Stimulated activated naive CD8-positive, alpha-beta T cell treated with anti-CD3 and anti-CD28 coated beads, Interleukin-15, Interleukin-2, amounts not matched to agents 100 ng/mL and 50 ng/mL, for 24 hours (primary cell): ENCODE measurements around the gene NTNG2.
"Not testable (repeated sequence)": the region's sequence is repeated elsewhere in the genome, so short reads cannot be mapped to it uniquely, and the experiment has no call there.

Source experiments
- H3K27ac Mint-ChIP-seq: one replicate; pipeline ENCODE4 v1.8.0; 2021; ENCODE audit warnings: mild to moderate bottlenecking, mixed read lengths
- H3K27me3 Mint-ChIP-seq: one replicate; pipeline ENCODE4 v1.8.0; 2021; ENCODE audit warnings: mixed read lengths
- H3K36me3 Mint-ChIP-seq: one replicate; pipeline ENCODE4 v1.8.0; 2021; ENCODE audit warnings: low read depth, mixed read lengths
- H3K4me1 Mint-ChIP-seq: one replicate; pipeline ENCODE4 v1.8.0; 2021; ENCODE audit warnings: low read depth, mixed read lengths
- H3K4me3 Mint-ChIP-seq: one replicate; pipeline ENCODE4 v1.8.0; 2021; ENCODE audit warnings: mild to moderate bottlenecking, mixed read lengths
- H3K9me3 Mint-ChIP-seq: one replicate; pipeline ENCODE4 v1.8.0; 2021; ENCODE audit warnings: mixed read lengths

The NTNG2 gene

GRCh38 chr9:132249123-132249522 lies 87.3 kb downstream of the NTNG2 start:
- H3K27me3 Mint-ChIP-seq, result peaks cover 8% of the 10 kb centered on the region
- H3K4me3 Mint-ChIP-seq, result no peak overlapping the region
- H3K27ac Mint-ChIP-seq, result no peak overlapping the region
- no peaks in the 10 kb centered on the region for H3K36me3 Mint-ChIP-seq
- peaks cover 5% of the 10 kb centered on the region for H3K4me1 Mint-ChIP-seq
- H3K9me3 Mint-ChIP-seq, result no peaks in the 10 kb centered on the region

- Mint-ChIP-seq H3K4me1 (peaks cover 5% of the 10 kb centered on the region), H3K4me3 (no peak overlapping the region), H3K27me3 (peaks cover 8% of the 10 kb centered on the region), H3K9me3 (no peaks in the 10 kb centered on the region), H3K36me3 (no peaks in the 10 kb centered on the region), H3K27ac (no peak overlapping the region)
Measured at GRCh38 chr9:132249690-132250089, 87.8 kb downstream of the NTNG2 start.

GRCh38 chr9:132250324-132251262 lies 88.7 kb downstream of the NTNG2 start:
- H3K9me3 Mint-ChIP-seq, result no peaks in the 10 kb centered on the region
- H3K4me1 Mint-ChIP-seq, result peaks cover 5% of the 10 kb centered on the region
- H3K4me3 Mint-ChIP-seq, result no peak overlapping the region
- peaks cover 8% of the 10 kb centered on the region for H3K27me3 Mint-ChIP-seq
- H3K27ac Mint-ChIP-seq, result no peak overlapping the region
- no peaks in the 10 kb centered on the region for H3K36me3 Mint-ChIP-seq

- Mint-ChIP-seq H3K36me3 (peaks cover 27% of the 10 kb centered on the region), H3K27ac (no peak overlapping the region), H3K9me3 (no peaks in the 10 kb centered on the region), H3K27me3 (no peaks in the 10 kb centered on the region), H3K4me3 (no peak overlapping the region), H3K4me1 (peaks cover 12% of the 10 kb centered on the region)
Measured at GRCh38 chr9:132260846-132261245, 99.0 kb downstream of the NTNG2 start.

- no peak overlapping the region for H3K27ac Mint-ChIP-seq
Measured at GRCh38 chr9:132266017-132266416, 104.2 kb downstream of the NTNG2 start.

GRCh38 chr9:132267660-132268059 lies 105.8 kb downstream of the NTNG2 start:
- Mint-ChIP-seq H3K36me3 (peaks cover 68% of the 10 kb centered on the region), H3K4me3 (no peak overlapping the region), H3K4me1 (peaks cover 4% of the 10 kb centered on the region), H3K27ac (no peak overlapping the region), H3K27me3 (no peaks in the 10 kb centered on the region), H3K9me3 (peaks cover 3% of the 10 kb centered on the region)

More at GRCh38 chr9:132266017-132266416, 104.2 kb downstream of the NTNG2 start:
- Mint-ChIP-seq H3K4me3 (no peak overlapping the region), H3K9me3 (peaks cover 3% of the 10 kb centered on the region), H3K4me1 (peaks cover 4% of the 10 kb centered on the region), H3K36me3 (peaks cover 64% of the 10 kb centered on the region), H3K27me3 (no peaks in the 10 kb centered on the region)

- Mint-ChIP-seq H3K27ac (no peak overlapping the region), H3K36me3 (peaks cover 72% of the 10 kb centered on the region), H3K4me1 (peaks cover 4% of the 10 kb centered on the region), H3K9me3 (peaks cover 3% of the 10 kb centered on the region), H3K4me3 (no peak overlapping the region), H3K27me3 (no peaks in the 10 kb centered on the region)
Measured at GRCh38 chr9:132268725-132269352, 107.0 kb downstream of the NTNG2 start.

- H3K36me3 Mint-ChIP-seq, result peaks cover 71% of the 10 kb centered on the region
- H3K4me1 Mint-ChIP-seq, H3K4me3 Mint-ChIP-seq, H3K9me3 Mint-ChIP-seq, H3K27me3 Mint-ChIP-seq: not testable (repeated sequence)
- H3K27ac Mint-ChIP-seq, result peak overlapping the region; percentile 61
Measured at GRCh38 chr9:132269704-132270516, 108.1 kb downstream of the NTNG2 start.

- no peaks in the 10 kb centered on the region for H3K27me3 Mint-ChIP-seq
- H3K36me3 Mint-ChIP-seq, result peaks cover 84% of the 10 kb centered on the region
- H3K4me1 Mint-ChIP-seq, result no peaks in the 10 kb centered on the region
- H3K9me3 Mint-ChIP-seq, result peaks cover 3% of the 10 kb centered on the region
- no peak overlapping the region for H3K4me3 Mint-ChIP-seq
- no peak overlapping the region for H3K27ac Mint-ChIP-seq
Measured at GRCh38 chr9:132274861-132275260, 113.0 kb downstream of the NTNG2 start.

GRCh38 chr9:132283165-132283564 lies 121.3 kb downstream of the NTNG2 start:
- Mint-ChIP-seq H3K9me3 (no peaks in the 10 kb centered on the region), H3K27ac (no peak overlapping the region), H3K27me3 (no peaks in the 10 kb centered on the region), H3K4me3 (no peak overlapping the region), H3K36me3 (peaks cover 73% of the 10 kb centered on the region), H3K4me1 (peaks cover 20% of the 10 kb centered on the region)

GRCh38 chr9:132283863-132284262 lies 122.0 kb downstream of the NTNG2 start:
- H3K27me3 Mint-ChIP-seq, result no peaks in the 10 kb centered on the region
- no peak overlapping the region for H3K27ac Mint-ChIP-seq
- H3K36me3 Mint-ChIP-seq, result peaks cover 73% of the 10 kb centered on the region
- peaks cover 27% of the 10 kb centered on the region for H3K4me1 Mint-ChIP-seq
- no peak overlapping the region for H3K4me3 Mint-ChIP-seq
- no peaks in the 10 kb centered on the region for H3K9me3 Mint-ChIP-seq

- no peaks in the 10 kb centered on the region for H3K27me3 Mint-ChIP-seq
- H3K36me3 Mint-ChIP-seq, result peaks cover 59% of the 10 kb centered on the region
- H3K9me3 Mint-ChIP-seq, result no peaks in the 10 kb centered on the region
- no peak overlapping the region for H3K4me3 Mint-ChIP-seq
- peak overlapping the region; percentile 52 for H3K27ac Mint-ChIP-seq
- H3K4me1 Mint-ChIP-seq, result peaks cover 33% of the 10 kb centered on the region
Measured at GRCh38 chr9:132287256-132287760, 125.5 kb downstream of the NTNG2 start.

- H3K27ac Mint-ChIP-seq, result peak overlapping the region; percentile 70
- no peaks in the 10 kb centered on the region for H3K27me3 Mint-ChIP-seq
- no peaks in the 10 kb centered on the region for H3K9me3 Mint-ChIP-seq
- H3K4me3 Mint-ChIP-seq, result no peak overlapping the region
- H3K4me1 Mint-ChIP-seq, result peaks cover 28% of the 10 kb centered on the region
- peaks cover 55% of the 10 kb centered on the region for H3K36me3 Mint-ChIP-seq
Measured at GRCh38 chr9:132288361-132288760, 126.5 kb downstream of the NTNG2 start.

- H3K27me3 Mint-ChIP-seq, result no peaks in the 10 kb centered on the region
- peaks cover 23% of the 10 kb centered on the region for H3K4me1 Mint-ChIP-seq
- no peaks in the 10 kb centered on the region for H3K9me3 Mint-ChIP-seq
- peaks cover 50% of the 10 kb centered on the region for H3K36me3 Mint-ChIP-seq
- H3K4me3 Mint-ChIP-seq, result no peak overlapping the region
- peak overlapping the region; percentile 12 for H3K27ac Mint-ChIP-seq
Measured at GRCh38 chr9:132288966-132289365, 127.1 kb downstream of the NTNG2 start.
